ENCODE measurements around the gene NFKB1.
"Not testable (repeated sequence)": the region's sequence is repeated elsewhere in the genome, so short reads cannot be mapped to it uniquely, and the experiment has no call there.

DNA sequence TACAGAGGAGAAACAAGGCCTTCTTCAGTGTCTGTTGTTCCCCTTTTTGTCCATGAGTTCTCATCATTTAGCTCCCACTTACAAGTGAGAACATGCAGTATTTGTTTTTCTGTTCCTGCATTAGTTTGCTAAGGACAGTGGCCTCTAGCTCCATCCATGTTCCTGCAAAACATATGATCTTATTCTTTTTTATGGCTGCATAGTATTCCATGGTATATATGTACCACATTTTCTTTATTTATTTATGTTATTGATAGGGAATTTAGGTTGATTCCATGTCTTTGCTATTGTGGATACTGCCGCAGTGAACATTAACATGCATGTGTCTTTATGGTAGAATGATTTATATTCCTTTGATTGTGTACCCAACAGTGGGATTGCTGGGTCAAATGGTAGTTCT is 69.1 kb downstream of the NFKB1 start:
- TF ChIP-seq, protein P1, sequence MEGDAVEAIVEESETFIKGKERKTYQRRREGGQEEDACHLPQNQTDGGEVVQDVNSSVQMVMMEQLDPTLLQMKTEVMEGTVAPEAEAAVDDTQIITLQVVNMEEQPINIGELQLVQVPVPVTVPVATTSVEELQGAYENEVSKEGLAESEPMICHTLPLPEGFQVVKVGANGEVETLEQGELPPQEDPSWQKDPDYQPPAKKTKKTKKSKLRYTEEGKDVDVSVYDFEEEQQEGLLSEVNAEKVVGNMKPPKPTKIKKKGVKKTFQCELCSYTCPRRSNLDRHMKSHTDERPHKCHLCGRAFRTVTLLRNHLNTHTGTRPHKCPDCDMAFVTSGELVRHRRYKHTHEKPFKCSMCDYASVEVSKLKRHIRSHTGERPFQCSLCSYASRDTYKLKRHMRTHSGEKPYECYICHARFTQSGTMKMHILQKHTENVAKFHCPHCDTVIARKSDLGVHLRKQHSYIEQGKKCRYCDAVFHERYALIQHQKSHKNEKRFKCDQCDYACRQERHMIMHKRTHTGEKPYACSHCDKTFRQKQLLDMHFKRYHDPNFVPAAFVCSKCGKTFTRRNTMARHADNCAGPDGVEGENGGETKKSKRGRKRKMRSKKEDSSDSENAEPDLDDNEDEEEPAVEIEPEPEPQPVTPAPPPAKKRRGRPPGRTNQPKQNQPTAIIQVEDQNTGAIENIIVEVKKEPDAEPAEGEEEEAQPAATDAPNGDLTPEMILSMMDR (IDR thresholded peaks at IDR 0.05 in 4 of 5, conservative IDR thresholded peaks at IDR 0.05 in 1 of 5) = not testable (repeated sequence)
- not testable (repeated sequence) for TF ChIP-seq POLR2A (IDR thresholded peaks at IDR 0.05)
